GM19239 (cell line): Measurements from ENCODE around the gene PSD2.

ENCODE experiments used
- DNase-seq: peaks from one replicate; pipeline ENCODE4 v3.0.0; 2011; ENCODE audit warnings: low spot score; ENCODE audit not compliant: insufficient read length
- FAIRE-seq: peaks from 2 replicates; lab custom pipeline; 2011; peaks lifted over from hg19 to GRCh38; lab: Jason Lieb, UNC

Gene PSD2

GRCh38 chr5:139867109-139867508 lies 71.5 kb downstream of the PSD2 start:
- no peak for DNase-seq
- no peak for FAIRE-seq

- FAIRE-seq (no peak), DNase-seq (no peak)
Observed at GRCh38 chr5:139867581-139867980, 72.0 kb downstream of the PSD2 start.

- FAIRE-seq = no peak
Observed at GRCh38 chr5:139869042-139869790, 73.6 kb downstream of the PSD2 start.

GRCh38 chr5:139870677-139871076 lies 75.1 kb downstream of the PSD2 start:
- no peak for FAIRE-seq

More at GRCh38 chr5:139869042-139869790, 73.6 kb downstream of the PSD2 start:
- DNase-seq = no peak

GRCh38 chr5:139871614-139872013 lies 76.0 kb downstream of the PSD2 start:
- DNase-seq (no peak), FAIRE-seq (no peak)

More at GRCh38 chr5:139870677-139871076, 75.1 kb downstream of the PSD2 start:
- no peak for DNase-seq

GRCh38 chr5:139872052-139872766 lies 76.6 kb downstream of the PSD2 start:
- FAIRE-seq = no peak
- no peak for DNase-seq

- FAIRE-seq (no peak), DNase-seq (no peak)
Observed at GRCh38 chr5:139872851-139873794, 77.5 kb downstream of the PSD2 start.

- FAIRE-seq (no peak), DNase-seq (no peak)
Observed at GRCh38 chr5:139875957-139876356, 80.3 kb downstream of the PSD2 start.

- no peak for FAIRE-seq
- DNase-seq = no peak
Observed at GRCh38 chr5:139877129-139877597, 81.6 kb downstream of the PSD2 start.

- DNase-seq (no peak), FAIRE-seq (no peak)
Observed at GRCh38 chr5:139878093-139878492, 82.5 kb downstream of the PSD2 start.

- no peak for DNase-seq
- no peak for FAIRE-seq
Observed at GRCh38 chr5:139880416-139881142, 85.0 kb downstream of the PSD2 start.

- no peak for DNase-seq
- FAIRE-seq = no peak
Observed at GRCh38 chr5:139881143-139881733, 85.6 kb downstream of the PSD2 start.

GRCh38 chr5:139882316-139882715 lies 86.7 kb downstream of the PSD2 start:
- FAIRE-seq (no peak), DNase-seq (no peak)

- DNase-seq = no peak
Observed at GRCh38 chr5:139882961-139883539, 87.4 kb downstream of the PSD2 start.

GRCh38 chr5:139884144-139884543 lies 88.5 kb downstream of the PSD2 start:
- DNase-seq = no peak
- no peak for FAIRE-seq

More at GRCh38 chr5:139882961-139883539, 87.4 kb downstream of the PSD2 start:
- no peak for FAIRE-seq

GRCh38 chr5:139884734-139885133 lies 89.1 kb downstream of the PSD2 start:
- FAIRE-seq (no peak), DNase-seq (no peak)

GRCh38 chr5:139885172-139885856 lies 89.7 kb downstream of the PSD2 start:
- no peak for FAIRE-seq
- DNase-seq = no peak

- no peak for FAIRE-seq
- no peak for DNase-seq
Observed at GRCh38 chr5:139885857-139886208, 90.2 kb downstream of the PSD2 start.
